SK-N-SH (cell line): ENCODE measurements around the gene ZNF467. TPM values are rescaled to one million over a fixed set of nuclear protein-coding genes. Genes with fewer than 3 reads are reported as not detected.

Source experiments
- CTCF ChIA-PET: fragments of 300-600, 350-600 bp; formaldehyde crosslinking; extraction: SDS; loops from one replicate; lab custom pipeline; 2021; lab: Yijun Ruan, JAX
- POLR2A ChIA-PET: fragments of 350-600 bp; sonication (Branson Sonifier 250); formaldehyde crosslinking; extraction: SDS; loops from one replicate; lab custom pipeline; 2020; ENCODE audit warnings: antibody characterized with exemption, inconsistent platforms; lab: Yijun Ruan, JAX
- DNase-seq: peaks from one replicate; pipeline ENCODE4 v3.0.0; 2012
- H2AFZ ChIP-seq: fragments of 200-600 bp; sonication (generic); 2 replicates; pipeline ENCODE4 v1.8.1; 2016; ENCODE audit warnings: antibody characterized with exemption, mild to moderate bottlenecking, low read depth
- H3F3A ChIP-seq: fragments of 200-600 bp; sonication (generic); replicated peaks from 2 replicates; pipeline ENCODE3; 2016; ENCODE audit warnings: antibody characterized with exemption, mild to moderate bottlenecking; ENCODE audit not compliant: insufficient read depth
- H3K27ac ChIP-seq, 2 experiments: fragments of 200-500 bp in 1 of 2; fragments of 200-600 bp in 1 of 2; sonication (Bioruptor generic) in 1 of 2; sonication (generic), shearing (Covaris generic) in 1 of 2; 2 replicates each; pipeline versions ENCODE4 v1.5.1 to v1.6.1; 2014 to 2016; ENCODE audit warnings: low read depth in 2 of 2, inconsistent platforms in 1 of 2, low read length in 1 of 2, mild to moderate bottlenecking in 1 of 2, mixed read lengths in 1 of 2
- H3K27me3 ChIP-seq: fragments of 200-600 bp; sonication (generic), shearing (Covaris generic); 2 replicates; pipeline ENCODE4 v1.6.1; 2016; ENCODE audit warnings: mixed run types; ENCODE audit not compliant: insufficient read depth
- H3K36me3 ChIP-seq, 2 experiments: fragments of 200-500 bp in 1 of 2; fragments of 200-600 bp in 1 of 2; sonication (Bioruptor generic) in 1 of 2; sonication (generic) in 1 of 2; replicated peaks in 1 of 2; 2 replicates each; pipeline versions ENCODE3 to v1.5.1; 2014 to 2016; ENCODE audit warnings: low read length in 1 of 2, mild to moderate bottlenecking in 1 of 2; ENCODE audit not compliant: insufficient read depth in 2 of 2, control insufficient read depth in 1 of 2
- H3K4me1 ChIP-seq, 2 experiments: fragments of 200-500 bp in 1 of 2; fragments of 200-600 bp in 1 of 2; sonication (Bioruptor generic) in 1 of 2; sonication (generic), shearing (Covaris generic) in 1 of 2; 2 replicates each; pipeline versions ENCODE4 v1.5.1 to v1.6.1; 2014 to 2016; ENCODE audit warnings: low read depth in 1 of 2, low read length in 1 of 2, mixed run types in 1 of 2; ENCODE audit not compliant: insufficient read depth in 2 of 2, control insufficient read depth in 1 of 2
- H3K4me2 ChIP-seq: fragments of 200-600 bp; sonication (generic), shearing (Covaris generic); 2 replicates; pipeline ENCODE4 v1.6.1; 2017; ENCODE audit warnings: mixed run types
- H3K4me3 ChIP-seq, 2 experiments: fragments of 200-500 bp in 1 of 2; fragments of 200-600 bp in 1 of 2; sonication (Bioruptor generic) in 1 of 2; sonication (generic), shearing (Covaris generic) in 1 of 2; 2 replicates each; pipeline versions ENCODE4 v1.5.1 to v1.8.1; 2014 to 2016; ENCODE audit warnings: low read depth in 2 of 2, inconsistent platforms in 1 of 2, low read length in 1 of 2, mild to moderate bottlenecking in 1 of 2, mixed read lengths in 1 of 2, moderate library complexity in 1 of 2
- H3K79me2 ChIP-seq: fragments of 200-600 bp; sonication (generic); 2 replicates; pipeline ENCODE4 v1.8.1; 2017; ENCODE audit warnings: mild to moderate bottlenecking; ENCODE audit not compliant: insufficient read depth
- H3K9ac ChIP-seq: fragments of 200-600 bp; sonication (generic); 2 replicates; pipeline ENCODE4 v1.6.1; 2017; ENCODE audit warnings: mixed run types
- H3K9me2 ChIP-seq: fragments of 200-600 bp; sonication (generic); 2 replicates; pipeline ENCODE4 v1.6.1; 2017; ENCODE audit warnings: mixed run types
- H3K9me3 ChIP-seq: fragments of 200-600 bp; sonication (generic); 2 replicates; pipeline ENCODE4 v1.6.1; 2017; ENCODE audit warnings: mixed run types, mild to moderate bottlenecking, moderate library complexity
- H4K20me1 ChIP-seq: fragments of 200-600 bp; sonication (generic); 2 replicates; pipeline ENCODE4 v1.6.1; 2017; ENCODE audit warnings: mild to moderate bottlenecking, mixed run types; ENCODE audit not compliant: insufficient read depth
- EP300 ChIP-seq, 2 experiments: IDR thresholded peaks; 2 replicates each; pipeline versions ENCODE4 v1.4.0 to v1.6.1; 2012; ENCODE audit warnings: borderline replicate concordance in 1 of 2, low read depth in 1 of 2, low read length in 1 of 2
- FOXJ3 ChIP-seq: sonication (generic); formaldehyde crosslinking; IDR thresholded peaks from 2 replicates; pipeline ENCODE4 v1.5.1; 2020; ENCODE audit warnings: mild to moderate bottlenecking, missing genetic modification reagents
- FOXM1 ChIP-seq: IDR thresholded peaks from 2 replicates; pipeline ENCODE4 v1.4.0; 2012; ENCODE audit warnings: low read depth, mild to moderate bottlenecking
- JUND ChIP-seq: IDR thresholded peaks from 2 replicates; pipeline ENCODE4 v1.4.0; 2012
- MAX ChIP-seq: IDR thresholded peaks from 2 replicates; pipeline ENCODE4 v1.4.0; 2012; ENCODE audit warnings: low read depth
- MEF2A ChIP-seq: IDR thresholded peaks from 2 replicates; pipeline ENCODE4 v1.4.0; 2012; ENCODE audit warnings: low read depth, borderline replicate concordance
- MXI1 ChIP-seq: IDR thresholded peaks from 2 replicates; pipeline ENCODE4 v1.6.1; 2012; ENCODE audit warnings: mild to moderate bottlenecking, low read depth, low read length, improper control_type of control experiment
- NFIC ChIP-seq: IDR thresholded peaks from 2 replicates; pipeline ENCODE4 v1.4.0; 2012; ENCODE audit warnings: borderline replicate concordance
- NRF1 ChIP-seq: IDR thresholded peaks from 2 replicates; pipeline ENCODE4 v1.6.1; 2012; ENCODE audit warnings: low read depth, mild to moderate bottlenecking, low read length
- POLR2AphosphoS5 ChIP-seq: IDR thresholded peaks from 2 replicates; pipeline ENCODE4 v1.6.1; 2012; ENCODE audit warnings: low read depth, low read length
- RCOR1 ChIP-seq: fragments of 150-350 bp; IDR thresholded peaks from 2 replicates; pipeline ENCODE4 v1.6.1; 2017; ENCODE audit warnings: antibody characterized with exemption, low read length
- REST ChIP-seq: IDR thresholded peaks from 2 replicates; pipeline ENCODE4 v1.6.1; 2012; ENCODE audit warnings: mild to moderate bottlenecking, low read depth, low read length, moderate library complexity
- USF1 ChIP-seq: IDR thresholded peaks from 2 replicates; pipeline ENCODE4 v1.4.0; 2012; ENCODE audit warnings: low read depth, borderline replicate concordance
- WGBS: methylation state at CpG from one replicate; pipeline ENCODE4 v1.1.6; 2017; ENCODE audit warnings: low lambda C conversion rate; 5-methylcytosine and 5-hydroxymethylcytosine counted together
- polyA plus RNA-seq, 3 experiments: library from polyadenylated mRNA; depleted of rRNA; stranded (reverse); fragments of >200 nt; gene quantifications; 2 replicates each; pipeline ENCODE4 v1.2.3, GENCODE V29; 2012
- TF ChIP-seq, protein P1 (sequence below): fragments of 150-350 bp; IDR thresholded peaks from 2 replicates; pipeline ENCODE4 v1.6.1; 2016; ENCODE audit warnings: mild to moderate bottlenecking, low read depth, low read length
- TF ChIP-seq, protein P2 (sequence below): fragments of 200-600 bp; sonication (generic); IDR thresholded peaks from 2 replicates; pipeline ENCODE4 v1.6.1; 2017; ENCODE audit warnings: antibody characterized with exemption, mild to moderate bottlenecking, moderate library complexity

Gene ZNF467
- polyA plus RNA-seq, 1 of the 3 experiments (the other 2 are of a cell fraction) = 4.1 TPM

- TF ChIP-seq MEF2A (no peak), JUND (no peak), USF1 (no peak), EP300 (IDR thresholded peaks at IDR 0.05; ENCODE audit: borderline replicate concordance in 1 of 2, low read depth in 1 of 2, low read length in 1 of 2) (no peak)
- TF ChIP-seq, protein P1, sequence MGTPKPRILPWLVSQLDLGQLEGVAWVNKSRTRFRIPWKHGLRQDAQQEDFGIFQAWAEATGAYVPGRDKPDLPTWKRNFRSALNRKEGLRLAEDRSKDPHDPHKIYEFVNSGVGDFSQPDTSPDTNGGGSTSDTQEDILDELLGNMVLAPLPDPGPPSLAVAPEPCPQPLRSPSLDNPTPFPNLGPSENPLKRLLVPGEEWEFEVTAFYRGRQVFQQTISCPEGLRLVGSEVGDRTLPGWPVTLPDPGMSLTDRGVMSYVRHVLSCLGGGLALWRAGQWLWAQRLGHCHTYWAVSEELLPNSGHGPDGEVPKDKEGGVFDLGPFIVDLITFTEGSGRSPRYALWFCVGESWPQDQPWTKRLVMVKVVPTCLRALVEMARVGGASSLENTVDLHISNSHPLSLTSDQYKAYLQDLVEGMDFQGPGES = no peak
- TF ChIP-seq, all 33 proteins: peak for 0
Measured at GRCh38 chr7:149718730-149719049, 54.7 kb downstream of the ZNF467 start (continued).

DNA sequence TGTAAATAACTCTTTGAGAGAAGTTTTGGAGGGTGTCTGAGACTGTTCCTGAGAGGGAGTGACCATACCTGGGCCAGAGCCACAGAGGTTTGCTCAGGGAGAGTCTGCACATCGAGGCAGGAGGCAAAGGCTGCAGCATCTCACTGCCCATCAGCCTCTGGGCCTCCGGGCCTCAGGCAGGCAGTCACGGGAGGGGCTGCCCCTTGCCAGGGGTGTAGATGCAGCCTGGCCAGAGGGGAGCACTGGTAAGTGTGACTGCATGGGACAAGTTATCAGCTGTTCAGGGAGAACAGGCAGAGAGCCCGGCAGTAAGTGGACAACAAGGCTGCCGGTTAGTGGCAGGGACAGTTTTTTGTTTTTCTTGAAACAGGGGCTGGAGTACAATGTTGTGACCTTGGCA is 55.9 kb downstream of the ZNF467 start:
- Histone ChIP-seq H3K9ac (no peak overlapping the region), H3K27me3 (no peaks in the 10 kb centered on the region), H3K27ac (no peak overlapping the region), H2AFZ (no peak overlapping the region), H3K4me1 (peaks cover 5 to 44% of the 10 kb centered on the region in 2 experiments; a peak in 1 of 4 replicates), H3K9me3 (no peaks in the 10 kb centered on the region), H3K4me2 (no peak overlapping the region), H3F3A (peaks cover 5% of the 10 kb centered on the region), H3K79me2 (peaks cover 27% of the 10 kb centered on the region; the same call in 1 of the 2 replicates), H4K20me1 (no peaks in the 10 kb centered on the region), H3K9me2 (no peaks in the 10 kb centered on the region), H3K4me3 (no peak overlapping the region), H3K36me3 (peaks cover 7 to 23% of the 10 kb centered on the region in 2 experiments)
- no peak for DNase-seq
- WGBS = 87% methylated on average over 5 of the region's 5 CpGs
- ChIA-PET CTCF (interaction anchor here (1.4 to 2.6 kb wide), 5 partner anchors 24 to 295 kb away, joined by 4 to 15 read pairs (median 4); no protein-coding TSS in a partner anchor), POLR2A (no interaction called here)
- TF ChIP-seq RCOR1 (no peak), USF1 (no peak), FOXJ3 (CRISPR knock-in tag) (no peak)

DNA sequence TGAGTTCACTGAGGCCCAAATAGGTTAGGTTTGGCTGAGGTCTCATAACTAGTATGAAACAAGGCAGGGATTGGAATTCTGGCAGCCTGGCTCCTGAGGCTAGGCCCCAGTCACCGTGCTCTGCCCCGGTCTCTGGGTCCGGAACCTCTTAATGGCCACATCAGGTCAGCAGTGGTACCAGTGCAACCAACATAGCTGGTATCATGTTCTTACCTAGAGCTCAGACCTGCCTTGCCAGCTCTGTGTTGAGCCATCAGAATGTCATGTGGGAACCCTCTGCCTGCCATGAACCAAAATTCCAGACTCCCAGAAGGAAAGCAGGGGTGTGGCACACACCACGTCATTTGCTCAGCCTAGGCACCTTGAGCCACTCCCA is 56.5 kb downstream of the ZNF467 start:
- H3K4me3 ChIP-seq = no peak overlapping the region
- peaks cover 5 to 17% of the 10 kb centered on the region in 2 experiments for H3K36me3 ChIP-seq
- H3K27me3 ChIP-seq = no peaks in the 10 kb centered on the region
- H3K9me2 ChIP-seq = no peaks in the 10 kb centered on the region
- no peak overlapping the region; a peak in 1 of 4 replicates for H3K27ac ChIP-seq
- no peak for TF ChIP-seq MAX
- TF ChIP-seq, protein P2, sequence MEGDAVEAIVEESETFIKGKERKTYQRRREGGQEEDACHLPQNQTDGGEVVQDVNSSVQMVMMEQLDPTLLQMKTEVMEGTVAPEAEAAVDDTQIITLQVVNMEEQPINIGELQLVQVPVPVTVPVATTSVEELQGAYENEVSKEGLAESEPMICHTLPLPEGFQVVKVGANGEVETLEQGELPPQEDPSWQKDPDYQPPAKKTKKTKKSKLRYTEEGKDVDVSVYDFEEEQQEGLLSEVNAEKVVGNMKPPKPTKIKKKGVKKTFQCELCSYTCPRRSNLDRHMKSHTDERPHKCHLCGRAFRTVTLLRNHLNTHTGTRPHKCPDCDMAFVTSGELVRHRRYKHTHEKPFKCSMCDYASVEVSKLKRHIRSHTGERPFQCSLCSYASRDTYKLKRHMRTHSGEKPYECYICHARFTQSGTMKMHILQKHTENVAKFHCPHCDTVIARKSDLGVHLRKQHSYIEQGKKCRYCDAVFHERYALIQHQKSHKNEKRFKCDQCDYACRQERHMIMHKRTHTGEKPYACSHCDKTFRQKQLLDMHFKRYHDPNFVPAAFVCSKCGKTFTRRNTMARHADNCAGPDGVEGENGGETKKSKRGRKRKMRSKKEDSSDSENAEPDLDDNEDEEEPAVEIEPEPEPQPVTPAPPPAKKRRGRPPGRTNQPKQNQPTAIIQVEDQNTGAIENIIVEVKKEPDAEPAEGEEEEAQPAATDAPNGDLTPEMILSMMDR = no peak
- TF ChIP-seq POLR2AphosphoS5 = no peak
- TF ChIP-seq FOXM1 = no peak
- no peak for TF ChIP-seq NFIC
- TF ChIP-seq MXI1 = no peak
- TF ChIP-seq, protein P1 = no peak
- no peak for TF ChIP-seq NRF1
- TF ChIP-seq REST = no peak
- no peak overlapping the region for H3K9ac ChIP-seq
- peaks cover 27% of the 10 kb centered on the region; the same call in 1 of the 2 replicates for H3K79me2 ChIP-seq
- H2AFZ ChIP-seq = no peak overlapping the region
- ChIA-PET CTCF (interaction anchor here (1.0 to 2.6 kb wide), 11 partner anchors 8 to 406 kb away, joined by 3 to 15 read pairs (median 4); no protein-coding TSS in a partner anchor), POLR2A (no interaction called here)
- H4K20me1 ChIP-seq = no peaks in the 10 kb centered on the region
- no peak overlapping the region for H3K4me2 ChIP-seq
- peaks cover 5% of the 10 kb centered on the region for H3F3A ChIP-seq
- H3K4me1 ChIP-seq = peaks cover 5 to 44% of the 10 kb centered on the region in 2 experiments; a peak in 1 of 4 replicates
- 100% methylated on average over 4 of the region's 4 CpGs for WGBS
- H3K9me3 ChIP-seq = 0 out of 2 replicates have a peak, but pooled peaks cover under 1% of the 10 kb centered on the region
- DNase-seq = no peak
